H9 (cell line): ENCODE measurements around the gene DEFB108B. TPM values are rescaled to one million over a fixed set of nuclear protein-coding genes. Genes with fewer than 3 reads are reported as not detected.

Source experiments
- DNase-seq: peaks from one replicate; pipeline ENCODE4 v3.0.0-alpha.2; 2017
- H2AFZ ChIP-seq: one replicate; pipeline ENCODE4 v1.6.1; 2013; ENCODE audit warnings: mild to moderate bottlenecking, low read length, control low read depth, moderate library complexity
- H2AK5ac ChIP-seq: 2 replicates; pipeline ENCODE4 v1.6.1; 2013; ENCODE audit warnings: low read length, control low read depth, mixed read lengths; ENCODE audit not compliant: insufficient read length
- H2BK120ac ChIP-seq: one replicate; pipeline ENCODE4 v1.6.1; 2013; ENCODE audit warnings: low read depth, mild to moderate bottlenecking, low read length, control low read depth, inconsistent platforms; ENCODE audit not compliant: poor library complexity, severe bottlenecking
- H2BK12ac ChIP-seq: 2 replicates; pipeline ENCODE4 v1.6.1; 2013; ENCODE audit warnings: low read length, control low read depth, mixed read lengths, low read depth; ENCODE audit not compliant: insufficient read length
- H2BK15ac ChIP-seq: 2 replicates; pipeline ENCODE4 v1.6.1; 2013; ENCODE audit warnings: low read depth, low read length, control low read depth
- H2BK20ac ChIP-seq: one replicate; pipeline ENCODE4 v1.6.1; 2013; ENCODE audit warnings: low read depth, mild to moderate bottlenecking, low read length, control low read depth, inconsistent platforms; ENCODE audit not compliant: poor library complexity, severe bottlenecking
- H2BK5ac ChIP-seq: 2 replicates; pipeline ENCODE4 v1.6.1; 2013; ENCODE audit warnings: low read length, control low read depth, mixed read lengths; ENCODE audit not compliant: insufficient read length
- H3K14ac ChIP-seq: 2 replicates; pipeline ENCODE4 v1.6.1; 2013; ENCODE audit warnings: low read length, control low read depth; ENCODE audit not compliant: insufficient read depth
- H3K18ac ChIP-seq: 2 replicates; pipeline ENCODE4 v1.6.1; 2013; ENCODE audit warnings: low read depth, mild to moderate bottlenecking, mixed read lengths, low read length, control low read depth; ENCODE audit not compliant: insufficient read length
- H3K23ac ChIP-seq: 2 replicates; pipeline ENCODE4 v1.6.1; 2013; ENCODE audit warnings: low read length, control low read depth, mixed read lengths, low read depth; ENCODE audit not compliant: insufficient read length
- H3K23me2 ChIP-seq: 2 replicates; pipeline ENCODE4 v1.6.1; 2013; ENCODE audit warnings: low read depth, mild to moderate bottlenecking, mixed read lengths, low read length, control low read depth; ENCODE audit not compliant: insufficient read length, poor library complexity, severe bottlenecking
- H3K27ac ChIP-seq: 2 replicates; pipeline ENCODE4 v1.5.1; 2013; ENCODE audit warnings: low read length, control low read depth, mixed read lengths, low read depth; ENCODE audit not compliant: insufficient read length
- H3K27me3 ChIP-seq: 2 replicates; pipeline ENCODE4 v1.6.1; 2013; ENCODE audit warnings: low read length, control low read depth, inconsistent platforms; ENCODE audit not compliant: insufficient read depth
- H3K4ac ChIP-seq: 2 replicates; pipeline ENCODE4 v1.6.1; 2013; ENCODE audit warnings: low read depth, mild to moderate bottlenecking, control low read depth, inconsistent platforms, low read length, moderate library complexity
- H3K4me1 ChIP-seq: 2 replicates; pipeline ENCODE4 v1.6.1; 2013; ENCODE audit warnings: low read length, control low read depth, inconsistent platforms; ENCODE audit not compliant: insufficient read depth
- H3K4me2 ChIP-seq: 2 replicates; pipeline ENCODE4 v1.6.1; 2013; ENCODE audit warnings: low read length, control low read depth, mixed read lengths; ENCODE audit not compliant: insufficient read length, insufficient read depth
- H3K56ac ChIP-seq: 2 replicates; pipeline ENCODE4 v1.6.1; 2013; ENCODE audit warnings: low read depth, mild to moderate bottlenecking, mixed read lengths, low read length, control low read depth; ENCODE audit not compliant: insufficient read length
- H3K79me1 ChIP-seq: 2 replicates; pipeline ENCODE4 v1.6.1; 2013; ENCODE audit warnings: low read depth, mild to moderate bottlenecking, moderate library complexity, low read length, control low read depth, inconsistent platforms; ENCODE audit not compliant: insufficient read depth, poor library complexity, severe bottlenecking
- H3K79me2 ChIP-seq: 2 replicates; pipeline ENCODE4 v1.6.1; 2013; ENCODE audit warnings: low read length, control low read depth, inconsistent platforms; ENCODE audit not compliant: insufficient read depth
- H3K9ac ChIP-seq: 2 replicates; pipeline ENCODE4 v1.6.1; 2013; ENCODE audit warnings: low read length, control low read depth, mixed read lengths; ENCODE audit not compliant: insufficient read length; ENCODE audit errors: extremely low read depth
- H3K9me3 ChIP-seq: one replicate; pipeline ENCODE4 v1.6.1; 2013; ENCODE audit warnings: low read depth, low read length, inconsistent platforms; ENCODE audit not compliant: control insufficient read depth
- H3T11ph ChIP-seq: one replicate; pipeline ENCODE4 v1.6.1; 2013; ENCODE audit warnings: mild to moderate bottlenecking, low read length, control low read depth, inconsistent platforms
- H4K20me1 ChIP-seq: one replicate; pipeline ENCODE4 v1.6.1; 2013; ENCODE audit not compliant: control insufficient read depth, insufficient read length, insufficient read depth
- H4K5ac ChIP-seq: 2 replicates; pipeline ENCODE4 v1.6.1; 2013; ENCODE audit warnings: low read depth, mild to moderate bottlenecking, mixed read lengths, low read length, control low read depth; ENCODE audit not compliant: insufficient read length
- H4K8ac ChIP-seq: replicated peaks from 2 replicates; pipeline ENCODE4 v1.6.1; 2013; ENCODE audit warnings: low read length, control low read depth, mixed read lengths, low read depth; ENCODE audit not compliant: insufficient read length
- H4K91ac ChIP-seq: 2 replicates; pipeline ENCODE4 v1.6.1; 2013; ENCODE audit warnings: low read depth, mild to moderate bottlenecking, moderate library complexity, mixed read lengths, low read length, control low read depth; ENCODE audit not compliant: insufficient read length
- H3K27ac Mint-ChIP-seq, 3 experiments: 2 replicates in 2 of 3; 3 replicates in 1 of 3; pipeline ENCODE4 v1.8.0; 2020 to 2021; ENCODE audit warnings: mixed read lengths in 3 of 3, mild to moderate bottlenecking in 1 of 3, moderate library complexity in 1 of 3
- H3K27me3 Mint-ChIP-seq: 2 replicates; pipeline ENCODE4 v1.8.0; 2021; ENCODE audit warnings: low read depth, mild to moderate bottlenecking, moderate library complexity, mixed read lengths
- H3K36me3 Mint-ChIP-seq, 3 experiments: 2 replicates in 2 of 3; 3 replicates in 1 of 3; pipeline ENCODE4 v1.8.0; 2020 to 2021; ENCODE audit warnings: low read depth in 3 of 3, mixed read lengths in 3 of 3; ENCODE audit not compliant: insufficient read depth in 1 of 3
- H3K4me1 Mint-ChIP-seq, 2 experiments: 2 replicates each; pipeline ENCODE4 v1.8.0; 2020; ENCODE audit warnings: mixed read lengths in 2 of 2
- H3K4me3 Mint-ChIP-seq, 2 experiments: 2 replicates in 1 of 2; 3 replicates in 1 of 2; pipeline ENCODE4 v1.8.0; 2020 to 2021; ENCODE audit warnings: mild to moderate bottlenecking in 2 of 2, mixed read lengths in 2 of 2, moderate library complexity in 1 of 2
- H3K9me3 Mint-ChIP-seq, 2 experiments: 2 replicates in 1 of 2; 3 replicates in 1 of 2; pipeline ENCODE4 v1.8.0; 2020; ENCODE audit warnings: mild to moderate bottlenecking in 2 of 2, mixed read lengths in 2 of 2, moderate library complexity in 1 of 2
- WGBS: extraction: QIAGEN DNeasy Blood & Tissue Kit; methylation state at CpG from one replicate; pipeline ENCODE4 v1.1.7; 2013; ENCODE audit warnings: missing lambda C conversion rate, low lambda C conversion rate, mixed read lengths; ENCODE audit not compliant: insufficient read length; ENCODE audit errors: extremely low coverage; 5-methylcytosine and 5-hydroxymethylcytosine counted together
- total RNA-seq: library from RNA; stranded (reverse); gene quantifications from 2 replicates; pipeline ENCODE4 v1.2.1, GENCODE V29; 2021
- TF ChIP-seq, protein P1 (sequence below): fragments of 200-600 bp; sonication (generic); conservative IDR thresholded peaks from 3 replicates; pipeline ENCODE4 v1.8.0; 2021; ENCODE audit warnings: antibody characterized with exemption, mild to moderate bottlenecking

Gene DEFB108B
- total RNA-seq, 1 experiment from 2014 or later: not detected

DNA sequence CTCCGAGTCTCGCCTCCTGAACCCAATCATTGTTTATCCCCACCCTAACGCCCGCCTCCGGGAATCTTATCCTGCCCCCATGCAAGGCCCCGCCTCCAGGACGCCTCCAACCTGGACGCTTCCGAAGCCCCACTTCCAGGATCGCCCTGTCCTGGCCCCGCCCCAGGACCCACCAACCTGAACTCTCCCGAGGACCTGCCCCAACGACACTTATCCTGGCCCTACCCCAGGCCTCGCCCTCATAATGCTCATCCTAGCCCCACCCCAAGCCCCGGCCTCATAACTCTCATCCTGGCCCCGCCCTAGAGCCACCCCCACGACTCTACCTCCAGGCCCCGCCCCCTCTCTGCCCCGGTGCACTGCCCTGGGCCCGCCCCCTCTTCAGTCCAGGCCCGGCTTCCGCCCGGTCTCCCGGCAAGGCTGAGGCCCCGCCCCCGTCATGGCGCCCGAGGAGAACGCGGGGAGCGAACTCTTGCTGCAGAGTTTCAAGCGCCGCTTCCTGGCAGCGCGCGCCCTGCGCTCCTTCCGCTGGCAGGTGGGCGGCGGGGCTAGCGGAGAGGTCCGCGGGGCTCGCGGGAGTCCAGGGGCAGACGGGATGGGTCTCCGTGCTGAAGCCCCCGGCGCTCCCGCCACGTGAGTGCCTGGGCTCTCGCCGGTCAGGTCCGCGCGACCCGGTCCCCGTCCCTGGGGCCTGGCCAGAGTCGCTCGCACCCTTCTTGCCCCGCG, 45.7 kb upstream of the DEFB108B start:
- H3K4me3 Mint-ChIP-seq: peak overlapping the region; percentile 89 to 93
- Histone ChIP-seq H4K5ac (no peak overlapping the region), H3K56ac (no peak overlapping the region), H2BK120ac (no peak overlapping the region), H4K91ac (peak overlapping the region; percentile 68), H3K27ac (no peak overlapping the region), H3K27me3 (no peaks in the 10 kb centered on the region), H3K4ac (no peak overlapping the region), H3K9me3 (no peaks in the 10 kb centered on the region), H4K8ac (no peak overlapping the region), H2BK20ac (no peak overlapping the region), H2AK5ac (no peak overlapping the region), H3K4me2 (peak overlapping the region; percentile 71), H3K18ac (peak overlapping the region; percentile 59), H3K9ac (peak overlapping the region; percentile 77), H3K14ac (peak overlapping the region; percentile 93), H3K79me2 (no peaks in the 10 kb centered on the region), H2AFZ (no peak overlapping the region), H3K23ac (no peak overlapping the region), H2BK5ac (no peak overlapping the region), H4K20me1 (no peaks in the 10 kb centered on the region), H2BK12ac (no peak overlapping the region), H2BK15ac (no peak overlapping the region), H3K23me2 (no peaks in the 10 kb centered on the region), H3K79me1 (no peaks in the 10 kb centered on the region), H3T11ph (no peak overlapping the region), H3K4me1 (no peaks in the 10 kb centered on the region)
- peaks cover 21 to 22% of the 10 kb centered on the region in 2 experiments for H3K4me1 Mint-ChIP-seq
- H3K9me3 Mint-ChIP-seq: no peaks in the 10 kb centered on the region
- H3K36me3 Mint-ChIP-seq: peaks cover 2 to 4% (median 3%) of the 10 kb centered on the region in 3 experiments; a peak in 5 of 7 replicates
- peaks cover 2% of the 10 kb centered on the region; the same call in 1 of the 2 replicates for H3K27me3 Mint-ChIP-seq
- no CpG with 5 or more reads among the region's 62 CpGs for WGBS
- H3K27ac Mint-ChIP-seq: peak overlapping the region; percentile 97 to 99 (median 98)
- TF ChIP-seq, protein P1, sequence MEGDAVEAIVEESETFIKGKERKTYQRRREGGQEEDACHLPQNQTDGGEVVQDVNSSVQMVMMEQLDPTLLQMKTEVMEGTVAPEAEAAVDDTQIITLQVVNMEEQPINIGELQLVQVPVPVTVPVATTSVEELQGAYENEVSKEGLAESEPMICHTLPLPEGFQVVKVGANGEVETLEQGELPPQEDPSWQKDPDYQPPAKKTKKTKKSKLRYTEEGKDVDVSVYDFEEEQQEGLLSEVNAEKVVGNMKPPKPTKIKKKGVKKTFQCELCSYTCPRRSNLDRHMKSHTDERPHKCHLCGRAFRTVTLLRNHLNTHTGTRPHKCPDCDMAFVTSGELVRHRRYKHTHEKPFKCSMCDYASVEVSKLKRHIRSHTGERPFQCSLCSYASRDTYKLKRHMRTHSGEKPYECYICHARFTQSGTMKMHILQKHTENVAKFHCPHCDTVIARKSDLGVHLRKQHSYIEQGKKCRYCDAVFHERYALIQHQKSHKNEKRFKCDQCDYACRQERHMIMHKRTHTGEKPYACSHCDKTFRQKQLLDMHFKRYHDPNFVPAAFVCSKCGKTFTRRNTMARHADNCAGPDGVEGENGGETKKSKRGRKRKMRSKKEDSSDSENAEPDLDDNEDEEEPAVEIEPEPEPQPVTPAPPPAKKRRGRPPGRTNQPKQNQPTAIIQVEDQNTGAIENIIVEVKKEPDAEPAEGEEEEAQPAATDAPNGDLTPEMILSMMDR: no peak
- DNase-seq: peak; percentile 99
